HG03175 (cell line): ENCODE data around the gene WDR77.

Experiments used
- ATAC-seq: cut with Tn5 transposase; IDR thresholded peaks from one replicate; pipeline ENCODE4 v1.9.1; 2021; ENCODE audit warnings: mild to moderate bottlenecking, moderate library complexity; ENCODE audit not compliant: unreplicated experiment

The WDR77 gene

GRCh38 chr1:111441573-111442192, 7.4 kb downstream of the WDR77 start:
- ATAC-seq = no peak

GRCh38 chr1:111439461-111440351, 9.3 kb downstream of the WDR77 start:
- ATAC-seq = no peak

- no peak for ATAC-seq
These were observed 12.3 kb downstream of the WDR77 start for GRCh38 chr1:111436726-111437125.

GRCh38 chr1:111424281-111424680, 24.8 kb downstream of the WDR77 start:
- ATAC-seq = no peak

- ATAC-seq = no peak
These were observed 26.3 kb downstream of the WDR77 start for GRCh38 chr1:111422546-111423391.

- no peak for ATAC-seq
These were observed 28.7 kb downstream of the WDR77 start for GRCh38 chr1:111420377-111420776.

GRCh38 chr1:111419037-111419436, 30.0 kb downstream of the WDR77 start:
- ATAC-seq = no peak

- ATAC-seq = no peak
These were observed 31.3 kb downstream of the WDR77 start for GRCh38 chr1:111417755-111418154.

- ATAC-seq = no peak
These were observed 33.6 kb downstream of the WDR77 start for GRCh38 chr1:111415461-111415860.

- no peak for ATAC-seq
These were observed 34.3 kb downstream of the WDR77 start for GRCh38 chr1:111414756-111415155.

GRCh38 chr1:111412839-111413238, 36.2 kb downstream of the WDR77 start:
- no peak for ATAC-seq

GRCh38 chr1:111407301-111407700, 41.8 kb downstream of the WDR77 start:
- ATAC-seq = no peak

- peak; percentile 76 for ATAC-seq
These were observed 42.7 kb downstream of the WDR77 start for GRCh38 chr1:111406321-111406768.

GRCh38 chr1:111404588-111404987, 44.5 kb downstream of the WDR77 start:
- ATAC-seq = no peak

GRCh38 chr1:111402083-111402482, 47.0 kb downstream of the WDR77 start:
- ATAC-seq = no peak

GRCh38 chr1:111399792-111400610, 49.1 kb downstream of the WDR77 start:
- ATAC-seq = no peak

GRCh38 chr1:111392460-111392945, 56.6 kb downstream of the WDR77 start:
- no peak for ATAC-seq

- ATAC-seq = no peak
These were observed 57.0 kb downstream of the WDR77 start for GRCh38 chr1:111392042-111392441.
